Measurements from ENCODE around the gene TM4SF5.

The TM4SF5 gene, protein sequence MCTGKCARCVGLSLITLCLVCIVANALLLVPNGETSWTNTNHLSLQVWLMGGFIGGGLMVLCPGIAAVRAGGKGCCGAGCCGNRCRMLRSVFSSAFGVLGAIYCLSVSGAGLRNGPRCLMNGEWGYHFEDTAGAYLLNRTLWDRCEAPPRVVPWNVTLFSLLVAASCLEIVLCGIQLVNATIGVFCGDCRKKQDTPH

GRCh38 chr17:4771519-4772234 lies at the start of gene TM4SF5:
TM4SF5 (plus strand) TSS chr17:4771886; CDS start chr17:4771923, 37 bp downstream.
- DNase-seq = no peak

- DNase-seq = no peak
These were observed 48.9 kb upstream of the TM4SF5 start for GRCh38 chr17:4722678-4723240.

GRCh38 chr17:4724650-4725049 lies 47.0 kb upstream of the TM4SF5 start:
- DNase-seq = no peak

- DNase-seq = no peak
These were observed 45.9 kb upstream of the TM4SF5 start for GRCh38 chr17:4725646-4726310.

- no peak for DNase-seq
These were observed 43.6 kb upstream of the TM4SF5 start for GRCh38 chr17:4728124-4728523.

- no peak for DNase-seq
These were observed 38.6 kb upstream of the TM4SF5 start for GRCh38 chr17:4733073-4733531.

GRCh38 chr17:4734857-4735475 lies 36.7 kb upstream of the TM4SF5 start:
- no peak for DNase-seq

DNA sequence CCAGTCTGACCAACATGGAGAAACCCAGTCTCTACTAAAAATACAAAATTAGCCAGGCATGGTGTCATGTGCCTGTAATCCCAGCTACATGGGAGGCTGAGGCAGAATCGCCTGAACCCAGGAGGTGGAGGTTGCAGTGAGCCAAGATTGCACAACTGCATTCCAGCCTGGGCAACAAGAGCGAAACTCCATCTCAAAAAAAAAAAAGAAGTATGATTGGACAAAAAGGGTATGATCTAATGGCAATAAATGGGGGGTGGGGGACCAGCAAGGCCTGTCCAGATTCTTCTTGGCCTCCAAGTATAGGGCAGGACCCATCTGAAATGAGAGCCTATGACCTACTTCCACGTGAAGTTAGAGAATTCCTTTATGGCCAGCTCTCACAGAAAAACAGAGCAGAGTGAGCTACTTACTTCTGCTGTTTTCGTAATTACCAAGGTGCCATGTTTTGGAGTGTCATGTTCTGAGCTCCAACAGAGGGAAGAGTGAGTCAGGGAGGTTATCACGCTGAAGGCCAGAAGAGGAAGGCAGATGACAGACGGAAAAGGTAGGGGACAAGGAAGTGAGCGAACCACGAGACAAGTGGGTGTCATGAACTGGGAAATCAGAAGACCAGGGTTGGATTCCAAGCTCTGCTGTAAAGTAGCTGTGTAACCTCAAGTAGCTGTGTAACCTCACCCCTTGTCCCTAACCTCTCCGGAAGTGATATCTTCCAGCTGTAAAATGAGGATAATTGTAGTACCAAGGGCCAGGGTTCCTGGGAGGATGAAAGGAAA lies 35.6 kb upstream of the TM4SF5 start:
- DNase-seq = no peak

- DNase-seq = no peak
These were observed 33.3 kb upstream of the TM4SF5 start for GRCh38 chr17:4738136-4739121.

DNA sequence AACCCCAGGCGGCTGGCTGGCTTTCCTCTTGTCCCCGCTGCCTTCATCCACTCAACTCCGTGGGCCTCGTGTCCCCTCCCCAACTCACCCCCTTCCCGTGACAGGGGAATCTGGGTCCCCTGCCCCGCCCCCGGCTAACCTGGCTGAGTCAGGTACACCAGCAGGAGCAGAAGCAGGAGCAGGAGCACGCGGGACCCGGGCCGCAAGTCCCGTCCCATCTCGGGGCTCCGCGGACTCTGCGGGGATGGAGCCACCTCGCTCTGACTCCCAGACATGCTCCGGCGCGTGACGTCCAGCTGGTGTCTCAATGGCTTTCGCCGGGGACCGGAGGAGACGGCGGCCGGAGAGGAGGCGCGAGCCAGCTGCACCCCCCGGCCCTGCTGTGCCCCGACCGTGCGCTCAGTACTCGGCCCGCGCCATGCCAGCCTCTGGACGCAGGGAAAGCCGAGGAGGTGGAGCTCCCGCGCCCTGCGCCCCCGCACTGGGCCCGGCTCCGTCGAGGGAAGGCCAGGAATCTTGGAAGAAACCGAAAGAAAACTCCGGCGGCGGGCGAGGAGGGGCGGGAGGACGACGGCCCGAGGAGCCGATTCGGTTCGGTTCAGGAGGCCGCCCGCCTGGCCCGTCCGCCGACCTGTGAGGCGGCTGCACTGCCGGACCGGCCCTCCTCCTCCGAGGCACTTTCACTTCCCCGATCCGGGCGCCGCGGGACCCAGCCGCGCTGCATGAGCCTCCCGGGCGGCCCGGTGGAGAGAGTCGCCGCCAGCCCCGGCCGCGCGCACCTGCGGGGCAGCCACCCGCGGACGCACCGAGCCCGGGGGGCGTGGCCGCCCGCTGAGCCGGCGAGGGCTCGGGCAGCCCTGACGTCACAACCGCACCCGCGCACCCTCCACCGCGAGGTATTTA lies 32.3 kb upstream of the TM4SF5 start, which contains the start of the genes CXCL16 and ZMYND15:
Gene CXCL16 (minus strand): TSS at position 807 of the 903 bp plus-strand sequence. CDS start 589 bp downstream, at position 218.
Gene ZMYND15 (plus strand): TSS at position 712 of the 903 bp plus-strand sequence. CDS start 716 bp downstream, outside the sequence.
- DNase-seq = no peak

GRCh38 chr17:4740025-4740351 lies 31.7 kb upstream of the TM4SF5 start:
- DNase-seq = no peak

GRCh38 chr17:4740584-4740983 lies 31.1 kb upstream of the TM4SF5 start:
- DNase-seq = no peak

DNA sequence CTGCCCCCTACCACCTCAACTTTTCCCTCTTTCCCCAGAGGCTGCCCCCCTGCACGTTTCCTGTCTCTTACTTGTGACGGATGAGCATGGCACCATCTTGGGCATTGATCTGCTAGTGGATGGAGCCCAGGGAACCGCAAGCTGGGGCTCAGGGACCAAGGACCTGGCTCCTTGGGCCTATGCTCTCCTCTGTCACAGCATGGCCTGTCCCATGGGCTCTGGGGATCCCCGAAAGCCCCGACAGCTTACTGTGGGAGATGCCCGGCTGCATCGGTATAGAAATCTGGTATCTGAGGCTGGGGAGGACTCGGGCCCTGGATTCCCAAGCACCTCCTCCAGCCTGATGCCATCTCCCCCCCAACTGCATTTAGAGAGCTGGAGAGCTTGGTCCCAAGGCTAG lies 30.1 kb upstream of the TM4SF5 start:
- no peak for DNase-seq

- DNase-seq = no peak
These were observed 29.6 kb upstream of the TM4SF5 start for GRCh38 chr17:4742133-4742532.

DNA sequence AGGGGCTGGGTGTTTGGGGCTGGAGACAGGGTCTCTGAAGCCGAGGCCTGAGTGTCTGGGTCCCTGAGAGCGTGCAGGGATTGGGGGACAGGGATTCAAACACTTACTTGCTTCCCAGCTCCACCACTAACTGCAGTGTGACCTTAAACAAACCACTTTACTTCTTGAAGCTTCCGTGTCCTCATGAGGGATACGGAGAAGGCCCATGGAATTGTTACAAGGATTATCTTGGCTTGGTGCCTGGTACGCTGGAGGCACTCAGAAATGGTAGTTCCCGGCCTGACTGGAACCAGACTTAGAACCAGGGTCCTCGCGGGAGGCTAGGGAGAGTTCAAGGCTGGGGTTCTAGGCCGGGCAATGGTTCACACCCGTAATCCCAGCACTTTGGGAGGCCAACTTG lies 29.1 kb upstream of the TM4SF5 start:
- no peak for DNase-seq

GRCh38 chr17:4743216-4743615 lies 28.5 kb upstream of the TM4SF5 start:
- DNase-seq = no peak

DNA sequence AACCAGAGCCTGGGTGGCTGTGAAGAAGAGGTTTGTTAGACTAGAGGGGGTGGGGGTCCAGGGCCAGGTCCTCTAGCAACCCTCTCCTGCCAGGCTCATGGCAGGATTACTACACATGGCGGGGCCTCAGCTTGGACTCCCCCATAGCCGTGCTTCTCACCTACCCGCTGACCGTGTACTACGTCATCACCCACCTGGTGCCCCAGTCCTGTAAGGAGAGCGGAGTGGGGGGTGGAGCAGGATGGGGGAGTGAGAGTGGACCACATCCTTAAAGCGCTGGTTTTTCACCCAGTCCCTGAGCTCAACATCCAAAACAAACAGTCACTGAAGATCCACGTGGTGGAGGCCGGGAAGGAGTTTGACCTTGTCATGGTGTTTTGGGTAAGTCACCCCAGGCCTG lies 27.8 kb upstream of the TM4SF5 start:
- no peak for DNase-seq

- DNase-seq = no peak
These were observed 26.4 kb upstream of the TM4SF5 start for GRCh38 chr17:4744999-4745969.

DNA sequence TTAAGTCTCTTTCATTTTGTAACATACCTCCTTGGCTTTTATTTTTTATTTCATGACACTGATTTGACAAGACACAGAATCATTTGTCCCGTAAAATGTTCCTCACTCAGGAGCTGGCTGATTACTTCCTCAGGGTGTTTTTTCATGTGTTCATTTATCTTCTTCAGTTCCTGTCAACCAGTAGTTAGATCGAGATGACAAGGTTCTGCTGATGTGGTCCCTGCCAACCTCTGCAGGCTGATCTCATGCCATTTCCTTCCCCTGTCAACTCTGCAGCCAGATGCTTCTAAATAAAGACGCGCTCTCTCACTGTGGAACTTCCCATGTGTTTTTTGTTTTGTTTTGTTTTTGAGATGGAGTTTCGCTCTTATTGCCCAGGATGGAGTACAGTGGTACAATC lies 23.8 kb upstream of the TM4SF5 start:
- no peak for DNase-seq

All from NCI-H1436 treated with DMSO at 0.1 percent for 48 hours (cell line).